Measurements from ENCODE around the gene INTU. TPM values are rescaled to one million over a fixed set of nuclear protein-coding genes. Genes with fewer than 3 reads are reported as not detected.
"Not testable (repeated sequence)": the region's sequence is repeated elsewhere in the genome, so short reads cannot be mapped to it uniquely, and the experiment has no call there.

The INTU gene
- total RNA-seq, 1 donor from 2014 or later, result 36.6 TPM

- no peak for DNase-seq (ENCODE audit: low spot score)
Measured at GRCh38 chr4:127643791-127644190, 11.0 kb downstream of the INTU start.

- no peak for DNase-seq (ENCODE audit: low spot score)
Measured at GRCh38 chr4:127648061-127648460, 15.3 kb downstream of the INTU start.

- DNase-seq (ENCODE audit: low spot score), result not testable (repeated sequence)
Measured at GRCh38 chr4:127655590-127655989, 22.8 kb downstream of the INTU start.

GRCh38 chr4:127656047-127656680 lies 23.4 kb downstream of the INTU start:
- no peak for DNase-seq (ENCODE audit: low spot score)

GRCh38 chr4:127660284-127660885 lies 27.6 kb downstream of the INTU start:
- DNase-seq (ENCODE audit: low spot score), result no peak

- DNase-seq (ENCODE audit: low spot score), result no peak
Measured at GRCh38 chr4:127667116-127667515, 34.4 kb downstream of the INTU start.

- no peak for DNase-seq (ENCODE audit: low spot score)
Measured at GRCh38 chr4:127667772-127668171, 35.0 kb downstream of the INTU start.

- no peak for DNase-seq (ENCODE audit: low spot score)
Measured at GRCh38 chr4:127668770-127669169, 36.0 kb downstream of the INTU start.

- DNase-seq (ENCODE audit: low spot score), result no peak
Measured at GRCh38 chr4:127669691-127670090, 36.9 kb downstream of the INTU start.

GRCh38 chr4:127672111-127672510 lies 39.4 kb downstream of the INTU start:
- DNase-seq (ENCODE audit: low spot score), result no peak

GRCh38 chr4:127685292-127685691 lies 52.5 kb downstream of the INTU start:
- DNase-seq (ENCODE audit: low spot score), result no peak

- DNase-seq (ENCODE audit: low spot score), result no peak
Measured at GRCh38 chr4:127686658-127687057, 53.9 kb downstream of the INTU start.

- no peak for DNase-seq (ENCODE audit: low spot score)
Measured at GRCh38 chr4:127687580-127687979, 54.8 kb downstream of the INTU start.

GRCh38 chr4:127698789-127699200 lies 66.0 kb downstream of the INTU start:
- DNase-seq (ENCODE audit: low spot score), result peak; percentile 14

GRCh38 chr4:127708985-127709384 lies 76.2 kb downstream of the INTU start:
- DNase-seq (ENCODE audit: low spot score), result peak; percentile 73

- DNase-seq (ENCODE audit: low spot score), result no peak
Measured at GRCh38 chr4:127709456-127709855, 76.7 kb downstream of the INTU start.

- no peak for DNase-seq (ENCODE audit: low spot score)
Measured at GRCh38 chr4:127730142-127730913, 97.6 kb downstream of the INTU start, which contains the start of gene SLC25A31. SLC25A31 (plus strand) TSS chr4:127730400; CDS start chr4:127730546, 146 bp downstream.

- no peak for DNase-seq (ENCODE audit: low spot score)
Measured at GRCh38 chr4:127731406-127731805, 98.6 kb downstream of the INTU start.

- peak; percentile 50 for DNase-seq (ENCODE audit: low spot score)
Measured at GRCh38 chr4:127732623-127733328, 100.0 kb downstream of the INTU start.

GRCh38 chr4:127734976-127735375 lies 102.2 kb downstream of the INTU start:
- no peak for DNase-seq (ENCODE audit: low spot score)

GRCh38 chr4:127737295-127737694 lies 104.5 kb downstream of the INTU start:
- DNase-seq (ENCODE audit: low spot score), result no peak

GRCh38 chr4:127741247-127741646 lies 108.5 kb downstream of the INTU start:
- no peak for DNase-seq (ENCODE audit: low spot score)

Data from umbilical cord (tissue), 2 donors.